Measurements from ENCODE around the gene CGNL1.
A peak's percentile ranks its signal among the peaks of the same experiment; 100 is the strongest.

CGNL1 gene

GRCh38 chr15:57370929-57371328 lies 5.4 kb upstream of the CGNL1 start:
- DNase-seq (ENCODE audit: low read depth in 1 of 2, low spot score in 1 of 2): no peak
- TF ChIP-seq REST (IDR thresholded peaks at IDR 0.05; ENCODE audit: insufficient replicate concordance, low read depth): no peak
- H3K27ac ChIP-seq (replicated peaks): no peak overlapping the region
- H3K4me3 ChIP-seq (replicated peaks; ENCODE audit: insufficient read depth, low read length): no peak overlapping the region
- H3K27me3 ChIP-seq (ENCODE audit: insufficient read depth, poor library complexity, severe bottlenecking): peaks cover 9% of the 10 kb centered on the region

- DNase-seq (ENCODE audit: low read depth in 1 of 2, low spot score in 1 of 2): no peak
- Histone ChIP-seq H3K27me3 (ENCODE audit: insufficient read depth, poor library complexity, severe bottlenecking) (peaks cover 25% of the 10 kb centered on the region), H3K27ac (replicated peaks) (no peak overlapping the region), H3K4me3 (replicated peaks; ENCODE audit: insufficient read depth, low read length) (no peak overlapping the region)
- TF ChIP-seq REST (IDR thresholded peaks at IDR 0.05; ENCODE audit: insufficient replicate concordance, low read depth): no peak
- TF ChIP-seq GABPA (IDR thresholded peaks at IDR 0.05; ENCODE audit: low read depth): no peak
- TF ChIP-seq POLR2AphosphoS5 (IDR thresholded peaks at IDR 0.05; ENCODE audit: low read depth): no peak
- TF ChIP-seq CTCF (IDR thresholded peaks at IDR 0.05; ENCODE audit: insufficient read depth, low read length): no peak
- no peak for TF ChIP-seq SPI1 (IDR thresholded peaks at IDR 0.05; ENCODE audit: borderline replicate concordance, low read depth)
Measured at GRCh38 chr15:57373251-57373881, 2.9 kb upstream of the CGNL1 start.

- no peak for TF ChIP-seq REST (IDR thresholded peaks at IDR 0.05; ENCODE audit: insufficient replicate concordance, low read depth)
- no peak overlapping the region for H3K27ac ChIP-seq (replicated peaks)
- H3K4me3 ChIP-seq (replicated peaks; ENCODE audit: insufficient read depth, low read length): no peak overlapping the region
- no peak for DNase-seq (ENCODE audit: low read depth in 1 of 2, low spot score in 1 of 2)
- peaks cover 25% of the 10 kb centered on the region for H3K27me3 ChIP-seq (ENCODE audit: insufficient read depth, poor library complexity, severe bottlenecking)
Measured at GRCh38 chr15:57373882-57374276, 2.4 kb upstream of the CGNL1 start.

GRCh38 chr15:57376696-57377477 lies 582 bp downstream of the CGNL1 start:
- Histone ChIP-seq H3K4me3 (replicated peaks; ENCODE audit: insufficient read depth, low read length) (peak overlapping the region; percentile 22; the same call in 1 of the 2 replicates), H3K27ac (replicated peaks) (no peak overlapping the region), H3K27me3 (ENCODE audit: insufficient read depth, poor library complexity, severe bottlenecking) (peaks cover 31% of the 10 kb centered on the region)
- TF ChIP-seq POLR2AphosphoS5 (IDR thresholded peaks at IDR 0.05; ENCODE audit: low read depth) (no peak), SPI1 (IDR thresholded peaks at IDR 0.05; ENCODE audit: borderline replicate concordance, low read depth) (no peak), REST (IDR thresholded peaks at IDR 0.05; ENCODE audit: insufficient replicate concordance, low read depth) (no peak)
- no peak for DNase-seq (ENCODE audit: low read depth in 1 of 2, low spot score in 1 of 2)

All from HL-60 (cell line).